Fibroblast of the conjunctiva (primary cell): ENCODE measurements around the gene E2F7.
A peak's percentile ranks its signal among the peaks of the same experiment; 100 is the strongest.

Experiments
- DNase-seq: peaks from one replicate; pipeline ENCODE4 v3.0.0-alpha.2; 2010; ENCODE audit warnings: low read depth

Gene E2F7

GRCh38 chr12:77016606-77017005, 48.8 kb downstream of the E2F7 start:
- DNase-seq, result no peak

- DNase-seq, result no peak
Observed at GRCh38 chr12:77013091-77013490, 52.3 kb downstream of the E2F7 start.

- peak; percentile 65 for DNase-seq
Observed at GRCh38 chr12:77010691-77011548, 54.4 kb downstream of the E2F7 start.

- DNase-seq, result no peak
Observed at GRCh38 chr12:77007476-77007875, 57.9 kb downstream of the E2F7 start.

GRCh38 chr12:77005611-77006098, 59.7 kb downstream of the E2F7 start:
- DNase-seq, result no peak

- DNase-seq, result no peak
Observed at GRCh38 chr12:77003914-77004313, 61.5 kb downstream of the E2F7 start.

- no peak for DNase-seq
Observed at GRCh38 chr12:77003246-77003645, 62.1 kb downstream of the E2F7 start.

- no peak for DNase-seq
Observed at GRCh38 chr12:77002382-77002781, 63.0 kb downstream of the E2F7 start.

- DNase-seq, result no peak
Observed at GRCh38 chr12:77001276-77001675, 64.1 kb downstream of the E2F7 start.

GRCh38 chr12:76998908-76999556, 66.3 kb downstream of the E2F7 start:
- DNase-seq, result no peak

- no peak for DNase-seq
Observed at GRCh38 chr12:76998386-76998785, 67.0 kb downstream of the E2F7 start.

- DNase-seq, result no peak
Observed at GRCh38 chr12:76997011-76997780, 68.2 kb downstream of the E2F7 start.

- no peak for DNase-seq
Observed at GRCh38 chr12:76990716-76991115, 74.7 kb downstream of the E2F7 start.

- DNase-seq, result no peak
Observed at GRCh38 chr12:76984566-76984965, 80.8 kb downstream of the E2F7 start.

- DNase-seq, result no peak
Observed at GRCh38 chr12:76983420-76983819, 81.9 kb downstream of the E2F7 start.

GRCh38 chr12:76980196-76980595, 85.2 kb downstream of the E2F7 start:
- no peak for DNase-seq

GRCh38 chr12:76976777-76977382, 88.5 kb downstream of the E2F7 start:
- peak; percentile 18 for DNase-seq
